Panc1 (cell line): ENCODE results near the gene IQSEC1. TPM values are rescaled to one million over a fixed set of nuclear protein-coding genes. Genes with fewer than 3 reads are reported as not detected.

ENCODE experiments used
- ATAC-seq: fragments of 200-7000 bp; cut with Tn5 transposase; 2 replicates; pipeline ENCODE4 v1.9.1; 2020; ENCODE audit warnings: mild to moderate bottlenecking, moderate library complexity
- BruUV-seq: library from RNA; stranded (reverse); fragments of 400-500 nt; replicated peaks from 2 replicates; lab custom pipeline; 2021; lab: Mats Ljungman, UMichigan
- CTCF ChIA-PET: fragments of 300-600 bp; sonication (Branson Sonifier 250); formaldehyde crosslinking; loops from one replicate; lab custom pipeline; 2022; ENCODE audit warnings: antibody characterized with exemption; lab: Charles Lee
- POLR2A ChIA-PET: fragments of 300-600 bp; sonication (Branson Sonifier 250); formaldehyde crosslinking; loops from one replicate; lab custom pipeline; 2022; ENCODE audit warnings: antibody characterized with exemption; lab: Charles Lee
- DNase-seq: peaks from one replicate; pipeline ENCODE4 v3.0.0-alpha.2; 2010; ENCODE audit warnings: low read depth, low spot score
- H3K27ac ChIP-seq: 2 replicates; pipeline ENCODE4 v1.5.1; 2011; ENCODE audit warnings: mild to moderate bottlenecking, low read length, inconsistent platforms
- H3K27me3 ChIP-seq: fragments of 200-500 bp; sonication (Bioruptor generic); 2 replicates; pipeline ENCODE4 v1.6.0; 2014; ENCODE audit warnings: low read length, inconsistent platforms; ENCODE audit not compliant: control insufficient read depth, insufficient read depth
- H3K36me3 ChIP-seq: fragments of 200-500 bp; sonication (Bioruptor generic); 2 replicates; pipeline ENCODE4 v1.5.1; 2014; ENCODE audit warnings: inconsistent platforms, mild to moderate bottlenecking, low read length, moderate library complexity; ENCODE audit not compliant: control insufficient read depth, insufficient read depth
- H3K4me1 ChIP-seq: 2 replicates; pipeline ENCODE4 v1.5.1; 2011; ENCODE audit warnings: inconsistent platforms, mild to moderate bottlenecking, low read length, moderate library complexity; ENCODE audit not compliant: control insufficient read depth, insufficient read depth
- H3K4me3 ChIP-seq, 2 experiments: 2 replicates each; pipeline ENCODE4 v1.5.1; 2011 to 2012; ENCODE audit warnings: low read depth in 2 of 2, low read length in 2 of 2, mild to moderate bottlenecking in 2 of 2, inconsistent platforms in 1 of 2, moderate library complexity in 1 of 2
- H3K9me3 ChIP-seq: fragments of 200-500 bp; sonication (Bioruptor generic); 2 replicates; pipeline ENCODE4 v1.5.1; 2014; ENCODE audit warnings: low read depth, mild to moderate bottlenecking, inconsistent platforms, low read length, moderate library complexity; ENCODE audit not compliant: control insufficient read depth, insufficient read depth
- POLR2AphosphoS5 ChIP-seq: IDR thresholded peaks from 2 replicates; pipeline ENCODE4 v1.6.1; 2012; ENCODE audit warnings: mild to moderate bottlenecking, low read depth, low read length, moderate library complexity
- SIN3A ChIP-seq: IDR thresholded peaks from 2 replicates; pipeline ENCODE4 v1.6.1; 2012; ENCODE audit warnings: low read depth, mild to moderate bottlenecking, low read length, moderate library complexity, borderline replicate concordance; ENCODE audit not compliant: insufficient read depth
- TCF7L2 ChIP-seq: IDR thresholded peaks from 2 replicates; pipeline ENCODE4 v1.6.1; 2011; ENCODE audit warnings: mild to moderate bottlenecking, low read depth, low read length, inconsistent platforms
- in situ Hi-C: cut with HindIII; loops from 2 replicates; pipeline ENCODE4 v1.10.0; 2016; ENCODE audit warnings: low sequenced_read_pairs, low pct_unique_long_range_greater_than_20kb
- intact Hi-C: fragments of 100-400 bp; cut with micrococcal nuclease; formaldehyde crosslinking; loops from one replicate; pipeline ENCODE4 v1.10.0; 2022; ENCODE audit not compliant: unreplicated experiment
- total RNA-seq: library from RNA; stranded (reverse); gene quantifications from one replicate; pipeline ENCODE4 v1.2.1, GENCODE V29; 2021; ENCODE audit not compliant: unreplicated experiment
- TF ChIP-seq, protein P1 (sequence below), 2 experiments: IDR thresholded peaks; 2 replicates each; pipeline ENCODE4 v1.6.1; 2011 to 2012; ENCODE audit warnings: low read depth in 2 of 2, control low read depth in 1 of 2, low read length in 1 of 2, mild to moderate bottlenecking in 1 of 2, moderate library complexity in 1 of 2; ENCODE audit not compliant: insufficient read depth in 1 of 2
- TF ChIP-seq, protein P2 (sequence below): fragments of 450-650 bp; IDR thresholded peaks from 2 replicates; pipeline ENCODE4 v1.5.1; 2017; ENCODE audit warnings: mild to moderate bottlenecking

Gene IQSEC1
- total RNA-seq, 1 experiment from 2014 or later, result 28.4 TPM

DNA sequence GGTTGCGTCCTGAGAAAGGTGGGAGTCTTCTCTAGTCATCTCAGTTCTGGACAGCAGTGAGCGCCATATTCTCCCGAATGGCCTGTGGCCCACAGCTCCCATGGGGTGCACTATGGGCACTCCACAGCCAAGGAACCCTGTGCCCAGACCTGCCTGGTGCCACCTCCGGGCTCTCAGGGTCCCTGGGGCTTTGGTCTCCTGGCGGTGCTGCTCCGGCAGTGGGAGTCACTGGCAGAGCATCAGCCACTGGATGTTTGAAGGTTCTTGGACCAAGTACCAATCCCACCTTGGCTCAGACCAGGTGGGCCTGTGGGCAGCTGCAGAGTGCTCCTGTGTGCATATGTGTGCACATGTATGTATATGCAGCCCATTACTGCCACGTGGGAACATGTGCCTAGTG lies 163.5 kb downstream of the IQSEC1 start:
- H3K27me3 ChIP-seq, result no peaks in the 10 kb centered on the region
- DNase-seq (no peak), ATAC-seq (no peak)
- H3K4me1 ChIP-seq, result no peaks in the 10 kb centered on the region
- H3K27ac ChIP-seq, result no peak overlapping the region
- no TSS peak for BruUV-seq
- no peaks in the 10 kb centered on the region for H3K36me3 ChIP-seq
- TF ChIP-seq TCF7L2 (no peak), POLR2AphosphoS5 (no peak), SIN3A (no peak)
- TF ChIP-seq, protein P1, sequence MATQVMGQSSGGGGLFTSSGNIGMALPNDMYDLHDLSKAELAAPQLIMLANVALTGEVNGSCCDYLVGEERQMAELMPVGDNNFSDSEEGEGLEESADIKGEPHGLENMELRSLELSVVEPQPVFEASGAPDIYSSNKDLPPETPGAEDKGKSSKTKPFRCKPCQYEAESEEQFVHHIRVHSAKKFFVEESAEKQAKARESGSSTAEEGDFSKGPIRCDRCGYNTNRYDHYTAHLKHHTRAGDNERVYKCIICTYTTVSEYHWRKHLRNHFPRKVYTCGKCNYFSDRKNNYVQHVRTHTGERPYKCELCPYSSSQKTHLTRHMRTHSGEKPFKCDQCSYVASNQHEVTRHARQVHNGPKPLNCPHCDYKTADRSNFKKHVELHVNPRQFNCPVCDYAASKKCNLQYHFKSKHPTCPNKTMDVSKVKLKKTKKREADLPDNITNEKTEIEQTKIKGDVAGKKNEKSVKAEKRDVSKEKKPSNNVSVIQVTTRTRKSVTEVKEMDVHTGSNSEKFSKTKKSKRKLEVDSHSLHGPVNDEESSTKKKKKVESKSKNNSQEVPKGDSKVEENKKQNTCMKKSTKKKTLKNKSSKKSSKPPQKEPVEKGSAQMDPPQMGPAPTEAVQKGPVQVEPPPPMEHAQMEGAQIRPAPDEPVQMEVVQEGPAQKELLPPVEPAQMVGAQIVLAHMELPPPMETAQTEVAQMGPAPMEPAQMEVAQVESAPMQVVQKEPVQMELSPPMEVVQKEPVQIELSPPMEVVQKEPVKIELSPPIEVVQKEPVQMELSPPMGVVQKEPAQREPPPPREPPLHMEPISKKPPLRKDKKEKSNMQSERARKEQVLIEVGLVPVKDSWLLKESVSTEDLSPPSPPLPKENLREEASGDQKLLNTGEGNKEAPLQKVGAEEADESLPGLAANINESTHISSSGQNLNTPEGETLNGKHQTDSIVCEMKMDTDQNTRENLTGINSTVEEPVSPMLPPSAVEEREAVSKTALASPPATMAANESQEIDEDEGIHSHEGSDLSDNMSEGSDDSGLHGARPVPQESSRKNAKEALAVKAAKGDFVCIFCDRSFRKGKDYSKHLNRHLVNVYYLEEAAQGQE (IDR thresholded peaks at IDR 0.05; ENCODE audit: insufficient read depth in 1 of 2, low read depth in 2 of 2, low read length in 1 of 2), result no peak
- TF ChIP-seq, protein P2, sequence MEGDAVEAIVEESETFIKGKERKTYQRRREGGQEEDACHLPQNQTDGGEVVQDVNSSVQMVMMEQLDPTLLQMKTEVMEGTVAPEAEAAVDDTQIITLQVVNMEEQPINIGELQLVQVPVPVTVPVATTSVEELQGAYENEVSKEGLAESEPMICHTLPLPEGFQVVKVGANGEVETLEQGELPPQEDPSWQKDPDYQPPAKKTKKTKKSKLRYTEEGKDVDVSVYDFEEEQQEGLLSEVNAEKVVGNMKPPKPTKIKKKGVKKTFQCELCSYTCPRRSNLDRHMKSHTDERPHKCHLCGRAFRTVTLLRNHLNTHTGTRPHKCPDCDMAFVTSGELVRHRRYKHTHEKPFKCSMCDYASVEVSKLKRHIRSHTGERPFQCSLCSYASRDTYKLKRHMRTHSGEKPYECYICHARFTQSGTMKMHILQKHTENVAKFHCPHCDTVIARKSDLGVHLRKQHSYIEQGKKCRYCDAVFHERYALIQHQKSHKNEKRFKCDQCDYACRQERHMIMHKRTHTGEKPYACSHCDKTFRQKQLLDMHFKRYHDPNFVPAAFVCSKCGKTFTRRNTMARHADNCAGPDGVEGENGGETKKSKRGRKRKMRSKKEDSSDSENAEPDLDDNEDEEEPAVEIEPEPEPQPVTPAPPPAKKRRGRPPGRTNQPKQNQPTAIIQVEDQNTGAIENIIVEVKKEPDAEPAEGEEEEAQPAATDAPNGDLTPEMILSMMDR, result no peak
- intact Hi-C loops, result no loop called here
- ChIA-PET POLR2A (no interaction called here), CTCF (no interaction called here)
- in situ Hi-C loops, result no loop called here
- H3K9me3 ChIP-seq, result no peaks in the 10 kb centered on the region
- no peak overlapping the region for H3K4me3 ChIP-seq

DNA sequence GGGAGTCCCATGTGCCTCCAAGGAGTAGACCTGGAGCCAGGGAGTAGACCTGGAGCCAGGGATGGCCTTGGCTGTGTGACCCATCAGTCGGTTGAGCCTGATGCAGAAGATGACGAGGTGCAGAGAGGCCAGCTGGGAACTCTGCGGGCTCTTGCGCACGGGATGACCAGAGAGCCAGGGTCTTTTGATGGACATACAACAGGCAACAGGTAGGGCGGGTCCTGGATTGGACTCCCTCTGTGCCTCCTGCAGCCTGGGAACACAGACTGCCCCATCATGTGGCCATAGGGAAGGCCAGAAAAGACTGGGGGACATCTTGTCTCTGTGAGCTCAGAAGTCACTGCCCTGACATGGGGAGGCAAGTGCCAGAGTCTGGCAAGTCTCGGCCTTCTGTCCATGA lies 164.4 kb downstream of the IQSEC1 start:
- no peak for TF ChIP-seq SIN3A
- TF ChIP-seq, protein P2, result no peak
- TF ChIP-seq, protein P1 (IDR thresholded peaks at IDR 0.05; ENCODE audit: insufficient read depth in 1 of 2, low read depth in 2 of 2, low read length in 1 of 2), result no peak
- TF ChIP-seq TCF7L2, result no peak
- TF ChIP-seq POLR2AphosphoS5, result no peak
- CTCF ChIA-PET, result no interaction called here
- H3K4me1 ChIP-seq, result no peaks in the 10 kb centered on the region
- H3K4me3 ChIP-seq, result no peak overlapping the region
- intact Hi-C loops, result no loop called here
- no TSS peak for BruUV-seq
- POLR2A ChIA-PET, result no interaction called here
- no peaks in the 10 kb centered on the region for H3K36me3 ChIP-seq
- in situ Hi-C loops, result no loop called here
- no peaks in the 10 kb centered on the region for H3K27me3 ChIP-seq
- ATAC-seq, result no peak
- no peak for DNase-seq
- H3K27ac ChIP-seq, result no peak overlapping the region
- H3K9me3 ChIP-seq, result no peaks in the 10 kb centered on the region
